GM12801 (cell line): ENCODE results near the gene MRC2.

ENCODE experiments used
- CTCF ChIP-seq: IDR thresholded peaks from one replicate; pipeline ENCODE4 v1.5.1; 2011; ENCODE audit warnings: control low read depth; ENCODE audit not compliant: insufficient read length; ENCODE audit errors: extremely low read depth

The MRC2 gene

DNA sequence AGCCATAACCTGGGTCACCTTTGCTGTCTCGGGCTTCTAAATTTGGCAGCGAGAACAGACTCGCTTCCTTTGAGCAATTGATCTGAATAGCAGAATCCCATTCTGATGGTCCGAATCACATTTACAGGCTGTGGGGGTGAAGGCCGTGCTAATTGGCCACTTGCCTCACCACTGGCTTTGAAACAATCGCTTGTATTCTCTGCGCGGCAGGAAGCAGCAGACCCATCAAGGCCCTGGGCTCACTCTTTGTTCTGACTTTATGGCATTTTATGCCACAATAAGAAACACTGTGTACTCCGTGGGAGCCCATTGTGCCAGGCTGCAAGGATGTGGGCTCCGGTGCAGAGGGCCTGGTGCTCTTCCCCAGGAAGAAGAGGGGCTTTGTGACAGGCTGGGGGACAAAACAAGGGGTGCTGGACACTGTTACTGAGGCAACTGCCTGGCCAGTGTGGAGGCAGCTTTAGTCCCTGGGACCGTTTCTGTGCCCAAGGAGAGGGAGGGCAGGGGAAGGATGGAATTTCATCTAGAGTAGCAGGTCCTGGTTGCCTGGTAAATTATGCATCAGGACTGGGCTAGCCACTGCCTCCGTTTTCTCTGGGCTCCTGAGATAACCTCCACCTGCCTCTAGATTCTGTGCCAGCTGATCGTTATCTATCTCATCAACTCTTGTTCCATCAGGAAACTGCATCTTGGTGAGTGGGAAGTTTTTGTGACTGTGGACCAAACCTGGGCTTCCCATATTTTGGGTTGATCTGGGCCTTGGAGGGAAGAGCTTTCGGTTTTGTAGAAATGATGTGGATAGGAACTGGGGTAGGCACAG is 78.5 kb downstream of the MRC2 start:
- TF ChIP-seq CTCF, result no peak

- no peak for TF ChIP-seq CTCF
Measured at GRCh38 chr17:62706598-62707424, 79.3 kb downstream of the MRC2 start.

- no peak for TF ChIP-seq CTCF
Measured at GRCh38 chr17:62707425-62707739, 79.9 kb downstream of the MRC2 start.

DNA sequence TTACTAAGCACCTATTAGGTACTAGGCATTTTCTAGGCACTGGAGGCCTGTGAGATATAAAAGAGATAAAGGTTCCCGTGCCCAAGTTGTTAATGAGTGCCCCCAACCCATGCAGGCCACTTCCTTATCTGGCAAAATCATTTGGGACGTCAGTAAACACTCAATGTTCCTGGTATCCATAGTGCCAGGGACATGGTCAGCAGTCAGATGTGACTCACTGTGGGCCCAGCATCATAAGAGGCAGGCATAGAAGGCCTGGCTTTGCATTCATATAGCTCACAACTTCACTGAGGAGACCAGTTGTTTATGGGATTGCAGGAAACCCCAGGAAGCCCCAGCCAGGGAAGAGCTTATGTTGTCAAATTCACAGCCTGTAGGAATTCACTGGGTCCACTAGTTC is 81.1 kb downstream of the MRC2 start:
- TF ChIP-seq CTCF, result no peak

DNA sequence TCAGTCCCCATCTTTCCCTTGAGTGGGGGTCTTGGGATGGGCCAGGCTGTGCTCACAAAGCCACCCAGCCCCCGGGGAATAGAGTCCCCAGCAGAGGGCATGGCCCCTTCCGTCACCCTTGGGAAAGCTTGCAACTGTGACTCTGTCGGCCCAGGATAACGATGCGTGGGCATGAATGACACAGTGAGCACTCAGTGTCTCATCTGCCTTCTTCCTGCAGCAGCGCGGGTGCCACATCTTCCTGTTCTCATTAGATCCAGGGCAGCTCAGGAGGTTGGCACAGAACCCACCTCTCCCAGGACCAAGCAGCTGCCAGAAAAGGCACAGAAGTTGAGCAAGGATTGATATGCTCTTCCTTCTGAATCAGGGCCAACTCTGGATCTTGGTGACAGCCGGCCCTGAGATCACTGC is 84.7 kb downstream of the MRC2 start:
- no peak for TF ChIP-seq CTCF

DNA sequence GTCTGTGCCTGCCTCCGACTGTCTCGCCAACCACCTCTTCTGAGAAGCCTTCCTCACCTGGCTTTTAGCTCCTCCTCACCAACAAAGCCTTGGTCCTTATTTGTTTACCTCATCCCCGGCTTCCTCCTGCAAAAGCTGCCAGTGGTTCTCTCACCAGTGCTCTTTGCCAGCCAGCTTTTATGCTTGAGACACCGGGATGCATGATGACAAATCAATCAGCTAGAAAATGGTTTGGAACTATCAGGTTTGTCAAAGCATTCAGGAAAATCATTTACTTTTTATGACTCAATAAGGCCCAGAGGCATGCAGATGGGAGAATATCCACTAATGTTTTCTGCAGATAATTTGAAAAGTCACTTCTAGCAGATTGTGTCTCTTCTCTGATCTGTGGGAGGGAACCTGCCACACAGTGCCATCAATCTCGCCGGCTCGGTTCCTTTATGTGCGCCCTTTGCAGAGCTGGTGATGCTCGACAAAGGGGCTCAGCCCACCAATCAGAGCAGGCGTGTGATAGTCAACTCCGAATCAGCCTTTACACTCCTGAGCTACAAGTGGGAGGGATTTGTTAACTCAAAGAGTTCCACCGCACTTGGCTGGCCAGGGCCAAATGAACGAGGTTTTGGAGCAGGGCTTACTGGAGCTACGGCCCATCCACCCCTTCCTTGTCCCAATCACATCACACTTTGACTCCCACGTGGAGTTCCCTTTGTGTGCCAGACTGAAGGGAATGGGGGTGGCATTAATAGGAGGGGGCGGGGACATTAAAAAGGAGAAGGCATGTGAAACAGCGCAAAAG is 85.8 kb downstream of the MRC2 start:
- TF ChIP-seq CTCF, result no peak
